ENCODE results near the gene TUB.

TUB gene

DNA sequence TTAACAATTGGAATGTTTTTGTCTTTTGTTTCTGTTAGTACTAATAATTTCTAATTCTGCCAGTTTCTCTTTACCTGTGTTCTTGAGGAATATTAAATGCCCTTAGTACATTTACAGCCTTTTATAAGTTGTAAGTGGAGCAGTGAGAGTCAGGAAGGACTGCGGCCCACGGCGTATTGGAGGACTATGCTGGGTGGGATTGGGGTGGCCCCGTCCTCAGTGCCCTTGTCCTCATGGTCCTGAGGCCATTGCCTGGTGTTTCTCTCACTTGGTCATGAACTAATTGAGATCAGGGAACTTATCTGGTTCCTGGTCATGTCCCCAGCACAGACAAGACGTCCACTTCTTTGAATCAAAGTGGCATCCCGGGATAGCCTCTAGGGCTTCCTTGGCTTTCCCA is 3.3 kb downstream of the TUB start:
- H3K4me1 Mint-ChIP-seq: peaks cover 4% of the 10 kb centered on the region
- H3K36me3 Mint-ChIP-seq: no peaks in the 10 kb centered on the region
- H3K27ac Mint-ChIP-seq: no peak overlapping the region
- H3K9me3 Mint-ChIP-seq: no peaks in the 10 kb centered on the region
- DNase-seq: no peak
- H3K27me3 Mint-ChIP-seq: peaks cover 56% of the 10 kb centered on the region
- CTCF ChIA-PET: no interaction called here
- no peak overlapping the region for H3K4me3 Mint-ChIP-seq

- H3K27ac Mint-ChIP-seq: no peak overlapping the region
- H3K4me1 Mint-ChIP-seq: peaks cover 4% of the 10 kb centered on the region
- H3K27me3 Mint-ChIP-seq: peaks cover 48% of the 10 kb centered on the region
- H3K9me3 Mint-ChIP-seq: no peaks in the 10 kb centered on the region
- DNase-seq: no peak
- H3K36me3 Mint-ChIP-seq: no peaks in the 10 kb centered on the region
- CTCF ChIA-PET: interaction anchor here (2.1 to 6.4 kb wide), 2 partner anchors 14 to 51 kb away, joined by 6 to 49 read pairs; no protein-coding TSS in a partner anchor
- no peak overlapping the region for H3K4me3 Mint-ChIP-seq
Measured at GRCh38 chr11:8085011-8085645, 4.1 kb downstream of the TUB start.

- Mint-ChIP-seq H3K27ac (no peak overlapping the region), H3K27me3 (peaks cover 39% of the 10 kb centered on the region), H3K9me3 (no peaks in the 10 kb centered on the region), H3K4me3 (no peak overlapping the region), H3K36me3 (no peaks in the 10 kb centered on the region), H3K4me1 (peaks cover 4% of the 10 kb centered on the region)
- CTCF ChIA-PET: interaction anchor here (2.1 to 16.1 kb wide), 3 partner anchors 13 to 77 kb away, joined by 6 to 217 read pairs (median 49); no protein-coding TSS in a partner anchor
- no peak for DNase-seq
Measured at GRCh38 chr11:8086001-8086479, 5.0 kb downstream of the TUB start.

DNA sequence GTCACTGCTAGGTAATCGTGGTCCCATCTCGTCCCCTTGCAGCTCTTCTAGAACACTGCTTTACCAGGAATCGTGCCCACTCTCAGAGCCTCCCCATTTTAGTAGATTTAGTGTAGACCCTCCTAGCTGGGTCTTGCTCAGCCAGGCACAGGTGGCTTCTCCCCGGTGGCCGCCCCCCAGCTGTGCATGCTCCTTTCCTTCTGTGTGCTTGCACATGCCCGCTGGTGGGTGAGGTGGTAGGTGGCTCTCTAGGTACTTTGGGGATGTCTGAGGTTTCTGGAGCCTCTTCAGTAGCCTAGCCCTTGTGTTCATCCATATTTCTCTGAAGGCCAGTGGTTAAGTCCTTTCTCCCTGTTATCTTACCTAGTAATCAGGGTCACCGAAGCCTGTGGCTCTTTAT is 5.6 kb downstream of the TUB start:
- Mint-ChIP-seq H3K4me1 (peaks cover 4% of the 10 kb centered on the region), H3K27me3 (peaks cover 37% of the 10 kb centered on the region), H3K9me3 (no peaks in the 10 kb centered on the region), H3K4me3 (no peak overlapping the region), H3K27ac (no peak overlapping the region), H3K36me3 (no peaks in the 10 kb centered on the region)
- no peak for DNase-seq
- CTCF ChIA-PET: interaction anchor here (2.1 to 16.1 kb wide), 3 partner anchors 13 to 78 kb away, joined by 6 to 217 read pairs (median 49); no protein-coding TSS in a partner anchor

- Mint-ChIP-seq H3K9me3 (no peaks in the 10 kb centered on the region), H3K4me3 (no peak overlapping the region), H3K36me3 (no peaks in the 10 kb centered on the region), H3K27me3 (peaks cover 30% of the 10 kb centered on the region), H3K4me1 (no peaks in the 10 kb centered on the region), H3K27ac (no peak overlapping the region)
- DNase-seq: no peak
- CTCF ChIA-PET: interaction anchor here (2.1 to 16.1 kb wide), 4 partner anchors 12 to 78 kb away, joined by 6 to 217 read pairs (median 114); no protein-coding TSS in a partner anchor
Measured at GRCh38 chr11:8087185-8087584, 6.2 kb downstream of the TUB start.

GRCh38 chr11:8087756-8088155 is 6.7 kb downstream of the TUB start:
- CTCF ChIA-PET: interaction anchor here (6.4 to 16.1 kb wide), 3 partner anchors 11 to 79 kb away, joined by 49 to 217 read pairs (median 178); no protein-coding TSS in a partner anchor

DNA sequence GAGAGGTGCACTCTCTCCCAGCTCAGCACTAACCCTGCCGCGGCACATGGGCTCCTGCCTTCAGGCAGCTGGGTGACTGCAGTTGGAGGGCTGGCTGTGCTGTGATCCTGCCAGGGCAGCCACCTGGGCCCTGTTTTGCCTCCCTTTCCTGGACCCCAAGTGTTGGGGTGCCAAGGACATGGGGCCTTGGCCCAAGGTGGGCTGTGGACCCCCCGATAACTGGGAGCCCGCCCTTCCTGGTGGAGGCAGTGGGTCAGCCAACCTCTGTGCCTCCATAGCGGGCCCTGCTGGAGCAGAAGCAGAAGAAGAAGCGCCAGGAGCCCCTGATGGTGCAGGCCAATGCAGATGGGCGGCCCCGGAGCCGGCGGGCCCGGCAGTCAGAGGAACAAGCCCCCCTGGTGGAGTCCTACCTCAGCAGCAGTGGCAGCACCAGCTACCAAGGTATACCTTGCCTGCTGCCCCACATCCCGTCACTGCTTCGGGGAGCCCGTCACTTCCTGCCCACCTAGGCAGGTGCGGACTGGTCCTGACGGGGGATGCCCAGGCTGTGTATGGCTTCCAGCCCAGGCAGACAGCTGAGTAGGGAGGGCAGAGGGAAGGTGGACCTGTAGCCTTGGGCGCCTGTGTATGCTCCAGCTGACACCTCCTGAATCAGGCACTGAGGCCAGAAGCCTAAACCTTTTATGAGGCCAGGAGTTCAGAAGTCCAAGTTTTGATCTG is 8.9 kb downstream of the TUB start:
- H3K4me1 Mint-ChIP-seq: peaks cover 4% of the 10 kb centered on the region
- H3K9me3 Mint-ChIP-seq: no peaks in the 10 kb centered on the region
- H3K36me3 Mint-ChIP-seq: no peaks in the 10 kb centered on the region
- no peak overlapping the region for H3K4me3 Mint-ChIP-seq
- DNase-seq: no peak
- H3K27ac Mint-ChIP-seq: no peak overlapping the region
- CTCF ChIA-PET: interaction anchor here (0.6 to 16.1 kb wide), 9 partner anchors 9 to 1856 kb away, joined by 3 to 217 read pairs (median 8); partner anchors contain the start of gene FHIP1B
- H3K27me3 Mint-ChIP-seq: peaks cover 6% of the 10 kb centered on the region

More at GRCh38 chr11:8087756-8088155, 6.7 kb downstream of the TUB start:
- peaks cover 25% of the 10 kb centered on the region for H3K27me3 Mint-ChIP-seq
- DNase-seq: no peak
- peaks cover 4% of the 10 kb centered on the region for H3K4me1 Mint-ChIP-seq
- H3K9me3 Mint-ChIP-seq: no peaks in the 10 kb centered on the region
- no peak overlapping the region for H3K27ac Mint-ChIP-seq
- no peak overlapping the region for H3K4me3 Mint-ChIP-seq
- no peaks in the 10 kb centered on the region for H3K36me3 Mint-ChIP-seq

DNA sequence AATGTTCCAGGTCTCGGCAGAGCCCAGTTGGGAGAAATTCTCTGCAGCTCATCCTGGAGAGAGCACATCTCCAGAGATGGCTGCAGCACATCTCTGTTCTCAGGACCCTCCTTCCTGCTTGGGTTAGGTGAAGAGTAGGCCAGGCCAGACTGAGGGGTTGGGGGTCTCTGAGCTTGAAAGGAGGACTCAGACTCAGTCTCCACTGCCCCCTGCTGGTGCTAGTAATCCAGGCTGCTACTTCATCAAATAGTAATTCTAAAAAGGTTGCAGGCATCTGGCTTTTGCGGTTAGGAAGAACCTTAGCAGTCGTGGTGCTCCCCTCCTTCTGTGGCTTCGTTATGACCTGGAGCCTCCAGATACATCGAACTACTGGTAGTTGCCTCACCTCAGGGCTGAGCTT is 9.7 kb downstream of the TUB start:
- Mint-ChIP-seq H3K27me3 (peaks cover under 1% of the 10 kb centered on the region), H3K4me3 (no peak overlapping the region), H3K4me1 (peaks cover 4% of the 10 kb centered on the region), H3K36me3 (no peaks in the 10 kb centered on the region), H3K27ac (no peak overlapping the region), H3K9me3 (no peaks in the 10 kb centered on the region)
- DNase-seq: peak; percentile 46
- CTCF ChIA-PET: interaction anchor here (0.7 to 16.1 kb wide), 10 partner anchors 8 to 82 kb away, joined by 3 to 217 read pairs (median 6); no protein-coding TSS in a partner anchor

GRCh38 chr11:8091721-8092120 is 10.7 kb downstream of the TUB start:
- H3K36me3 Mint-ChIP-seq: no peaks in the 10 kb centered on the region
- H3K9me3 Mint-ChIP-seq: no peaks in the 10 kb centered on the region
- no peak for DNase-seq
- CTCF ChIA-PET: interaction anchor here (1.3 to 16.1 kb wide), 7 partner anchors 9 to 83 kb away, joined by 4 to 217 read pairs (median 8); no protein-coding TSS in a partner anchor
- H3K27me3 Mint-ChIP-seq: no peaks in the 10 kb centered on the region
- H3K4me1 Mint-ChIP-seq: peaks cover 4% of the 10 kb centered on the region
- H3K27ac Mint-ChIP-seq: no peak overlapping the region
- H3K4me3 Mint-ChIP-seq: no peak overlapping the region

DNA sequence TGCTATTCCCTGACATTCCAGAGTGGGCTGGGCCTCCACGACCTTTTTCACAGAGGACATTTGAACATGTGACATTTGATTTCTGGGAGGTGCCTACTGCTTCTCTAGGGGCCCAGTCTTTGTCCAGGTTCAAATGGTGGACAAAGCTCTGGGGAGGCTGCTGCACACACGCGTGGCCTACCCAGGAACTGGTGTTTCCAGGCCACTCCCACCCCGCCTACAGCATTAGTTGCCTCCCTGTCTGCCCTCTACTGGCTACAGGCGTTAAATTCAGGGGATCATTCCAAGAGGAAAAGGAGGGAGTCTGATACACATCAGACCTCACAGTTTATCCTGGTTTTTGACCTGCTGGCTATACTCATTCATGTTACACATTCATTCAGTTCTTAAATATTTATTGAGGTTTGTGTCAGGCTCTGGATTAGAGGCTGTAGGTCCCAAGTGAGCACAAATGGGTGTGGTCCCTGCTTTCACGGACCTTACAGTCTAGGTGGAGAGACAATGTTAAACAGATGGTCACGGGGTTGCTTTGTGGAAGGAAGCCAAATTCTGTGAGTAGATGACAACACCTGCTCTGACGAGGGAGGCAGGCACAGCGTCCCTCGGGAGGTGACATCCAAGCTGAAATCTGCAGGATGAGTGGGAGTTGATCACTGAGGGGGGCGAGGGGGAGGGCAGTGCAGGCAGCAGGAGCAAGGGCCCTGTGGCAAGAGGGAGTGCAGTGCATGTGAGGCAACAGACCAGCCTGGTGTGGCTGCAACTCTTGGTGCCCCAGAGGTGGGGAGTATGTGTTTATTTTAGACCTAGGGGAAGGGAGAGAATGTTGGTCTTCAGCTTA is 11.8 kb downstream of the TUB start:
- H3K27ac Mint-ChIP-seq: no peak overlapping the region
- CTCF ChIA-PET: interaction anchor here (0.9 to 16.1 kb wide), 6 partner anchors 12 to 101 kb away, joined by 3 to 217 read pairs (median 4); no protein-coding TSS in a partner anchor
- DNase-seq: peak; percentile 56

DNA sequence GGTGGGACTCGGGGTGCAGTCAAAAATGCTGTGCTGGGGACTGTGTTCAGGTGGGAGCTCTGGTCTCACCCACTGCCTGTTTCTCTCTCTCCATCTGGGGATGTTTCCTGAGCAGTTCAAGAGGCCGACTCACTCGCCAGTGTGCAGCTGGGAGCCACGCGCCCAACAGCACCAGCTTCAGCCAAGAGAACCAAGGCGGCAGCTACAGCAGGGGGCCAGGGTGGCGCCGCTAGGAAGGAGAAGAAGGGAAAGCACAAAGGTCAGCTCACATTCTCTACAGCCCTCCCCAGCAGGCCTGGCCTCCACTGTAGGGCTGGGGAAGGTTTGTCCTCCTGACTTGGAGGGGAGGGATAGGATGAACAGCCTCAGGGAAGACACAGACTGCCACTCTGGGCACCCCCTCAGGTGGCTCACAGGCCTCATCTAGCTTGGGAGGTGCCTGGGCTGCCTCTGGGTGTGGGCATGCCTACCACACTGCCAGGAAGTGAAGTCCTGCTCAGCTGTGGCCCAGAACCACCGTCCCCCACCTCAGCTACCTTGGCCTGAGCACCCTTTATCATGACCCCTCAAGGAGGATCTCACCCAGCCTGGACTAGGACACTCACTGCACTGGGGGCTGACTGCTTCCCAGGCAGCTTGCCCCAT is 13.0 kb downstream of the TUB start:
- CTCF ChIA-PET: interaction anchor here (0.9 to 16.1 kb wide), 4 partner anchors 60 to 102 kb away, joined by 3 to 217 read pairs (median 91); no protein-coding TSS in a partner anchor
- DNase-seq: no peak
- Mint-ChIP-seq H3K27ac (no peak overlapping the region), H3K36me3 (no peaks in the 10 kb centered on the region), H3K4me3 (no peak overlapping the region), H3K27me3 (no peaks in the 10 kb centered on the region), H3K4me1 (peaks cover 4% of the 10 kb centered on the region), H3K9me3 (no peaks in the 10 kb centered on the region)

More for the DNA sequence above, 11.8 kb downstream of the TUB start:
- no peak overlapping the region for H3K4me3 Mint-ChIP-seq
- H3K27me3 Mint-ChIP-seq: no peaks in the 10 kb centered on the region
- no peaks in the 10 kb centered on the region for H3K36me3 Mint-ChIP-seq
- H3K9me3 Mint-ChIP-seq: no peaks in the 10 kb centered on the region
- H3K4me1 Mint-ChIP-seq: peaks cover 4% of the 10 kb centered on the region

GRCh38 chr11:8094656-8095055 is 13.6 kb downstream of the TUB start:
- H3K9me3 Mint-ChIP-seq: no peaks in the 10 kb centered on the region
- no peak overlapping the region for H3K27ac Mint-ChIP-seq
- no peaks in the 10 kb centered on the region for H3K27me3 Mint-ChIP-seq
- DNase-seq: no peak
- H3K36me3 Mint-ChIP-seq: no peaks in the 10 kb centered on the region
- H3K4me3 Mint-ChIP-seq: no peak overlapping the region
- CTCF ChIA-PET: interaction anchor here (14.2 to 16.1 kb wide), 2 partner anchors 60 to 86 kb away, joined by 178 to 217 read pairs; no protein-coding TSS in a partner anchor
- H3K4me1 Mint-ChIP-seq: peaks cover 4% of the 10 kb centered on the region

GRCh38 chr11:8095371-8095770 is 14.4 kb downstream of the TUB start:
- Mint-ChIP-seq H3K4me3 (no peak overlapping the region), H3K27ac (no peak overlapping the region), H3K36me3 (no peaks in the 10 kb centered on the region), H3K9me3 (no peaks in the 10 kb centered on the region), H3K4me1 (peaks cover 4% of the 10 kb centered on the region), H3K27me3 (no peaks in the 10 kb centered on the region)
- CTCF ChIA-PET: interaction anchor here (14.2 to 16.1 kb wide), 2 partner anchors 61 to 86 kb away, joined by 178 to 217 read pairs; no protein-coding TSS in a partner anchor
- no peak for DNase-seq

Measured in activated naive CD4-positive, alpha-beta T cell treated with anti-CD3 and anti-CD28 coated beads, Interleukin-2, amount 10 ng/mL, durations not matched to agents 7 days and 5 days (primary cell).